Activated CD4-positive, alpha-beta T cell treated with anti-CD3 and anti-CD28 coated beads, Interleukin-2, Interleukin-6, amounts not matched to agents 100 ng/mL and 50 ng/mL, durations not matched to agents 16 hours and 8 hours (primary cell): ENCODE data around the gene CLEC18A.
A peak's percentile ranks its signal among the peaks of the same experiment; 100 is the strongest.
"Not testable (repeated sequence)": the region's sequence is repeated elsewhere in the genome, so short reads cannot be mapped to it uniquely, and the experiment has no call there.

ENCODE experiments used
- DNase-seq: peaks from one replicate; pipeline ENCODE4 v3.0.0-alpha.2; 2020

CLEC18A gene

DNA sequence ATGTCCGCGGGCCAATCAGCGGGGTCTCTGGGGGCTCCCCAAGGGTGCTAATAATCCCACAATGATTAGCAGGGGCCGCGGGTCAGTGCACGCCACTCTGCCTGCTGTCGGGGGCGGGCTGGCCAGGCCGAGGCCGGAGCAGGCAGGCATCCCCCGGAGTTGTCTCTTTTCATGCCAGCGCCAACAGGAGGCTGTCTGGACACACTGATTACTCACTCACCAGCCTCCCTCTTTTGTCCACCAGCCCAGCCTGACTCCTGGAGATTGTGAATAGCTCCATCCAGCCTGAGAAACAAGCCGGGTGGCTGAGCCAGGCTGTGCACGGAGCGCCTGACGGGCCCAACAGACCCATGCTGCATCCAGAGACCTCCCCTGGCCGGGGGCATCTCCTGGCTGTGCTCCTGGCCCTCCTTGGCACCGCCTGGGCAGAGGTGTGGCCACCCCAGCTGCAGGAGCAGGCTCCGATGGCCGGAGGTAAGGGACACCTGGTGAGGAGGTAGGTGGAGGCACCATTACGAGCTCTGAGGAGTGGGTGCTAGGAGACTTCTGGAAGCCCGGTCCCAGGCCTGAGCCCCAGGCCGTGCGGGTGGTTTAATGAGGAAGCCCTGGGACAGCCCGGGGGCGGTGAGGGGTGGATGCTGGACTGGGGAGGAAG lies at the start of gene CLEC18A:
Gene CLEC18A, plus strand, starts transcription at position 318 of the 655 bp plus-strand sequence. Its CDS starts 33 bp downstream, at position 351.
- DNase-seq, result not testable (repeated sequence)

DNA sequence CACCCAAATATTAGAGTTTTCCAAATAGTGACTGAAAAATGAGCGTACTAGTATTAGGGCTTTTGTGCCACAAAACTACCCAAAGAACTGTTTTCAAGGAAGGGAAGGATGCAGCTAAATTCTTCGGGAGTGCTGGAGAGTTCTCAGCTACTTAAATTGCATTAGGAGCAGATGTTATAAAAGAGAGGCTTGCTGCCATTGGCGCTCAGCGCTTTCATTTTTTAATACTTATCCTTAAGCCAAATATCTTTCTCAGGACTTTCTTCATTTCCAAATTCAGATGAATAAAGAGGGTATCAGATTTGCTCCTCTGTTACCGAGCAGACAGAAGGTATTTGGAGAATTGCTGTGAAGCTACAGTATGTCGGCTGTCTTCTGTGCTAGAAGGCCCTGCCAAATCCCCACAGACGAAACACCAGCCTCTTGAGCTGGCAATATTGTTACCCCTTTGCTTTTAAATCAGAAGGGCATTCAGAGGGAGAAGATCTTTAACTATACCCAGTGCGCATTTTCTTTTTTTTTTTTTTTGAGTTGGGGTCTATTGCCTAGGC lies 47.2 kb upstream of the CLEC18A start:
- DNase-seq, result no peak

GRCh38 chr16:69904495-69905170 lies 46.5 kb upstream of the CLEC18A start:
- DNase-seq, result no peak

GRCh38 chr16:69905171-69905555 lies 46.0 kb upstream of the CLEC18A start:
- no peak for DNase-seq

DNA sequence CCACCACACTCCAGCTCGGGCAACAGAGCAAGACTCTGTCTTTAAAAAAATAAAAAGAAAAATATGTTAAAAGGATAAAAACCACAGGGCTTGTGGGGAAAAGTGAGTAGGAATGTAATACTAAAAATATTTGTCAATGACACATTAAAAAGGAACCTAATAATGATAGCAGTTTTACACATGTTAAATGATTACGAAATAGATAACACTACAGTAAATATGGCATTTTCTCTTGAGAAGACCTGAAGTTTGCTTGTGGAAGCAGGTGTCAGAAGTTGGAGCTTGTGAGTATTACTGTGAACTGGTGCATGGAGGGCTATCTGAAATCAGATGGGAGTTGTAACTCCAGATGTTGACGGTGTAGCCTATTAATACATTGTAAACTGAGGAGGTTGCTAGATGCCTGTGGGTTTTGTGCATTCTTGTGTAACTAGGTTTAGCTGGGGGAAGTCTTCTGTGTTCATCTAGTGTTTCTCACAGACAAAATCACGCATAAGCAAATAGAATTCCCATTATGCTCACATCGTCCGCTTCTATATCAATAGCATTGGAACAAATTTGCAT lies 44.2 kb upstream of the CLEC18A start:
- no peak for DNase-seq

GRCh38 chr16:69909043-69909442 lies 42.1 kb upstream of the CLEC18A start:
- DNase-seq, result no peak

DNA sequence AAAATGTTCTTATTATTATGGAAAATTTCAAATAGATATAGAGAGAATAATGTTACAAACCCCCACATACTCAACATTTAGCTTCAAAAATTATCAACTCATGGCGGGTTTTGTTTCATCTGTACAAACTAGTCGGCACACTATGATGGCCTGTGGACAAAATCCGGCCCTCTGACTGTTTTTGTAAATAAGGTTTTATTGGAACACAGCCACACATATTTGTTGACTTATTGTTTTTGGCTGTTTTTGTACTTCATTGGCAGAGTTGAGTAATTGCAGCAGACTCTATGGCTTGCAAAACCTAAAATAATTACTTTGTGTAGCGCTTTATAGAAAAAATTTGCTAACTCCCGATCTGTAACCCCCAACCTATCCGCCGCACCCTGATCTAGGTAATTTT lies 41.4 kb upstream of the CLEC18A start:
- DNase-seq, result no peak

- DNase-seq, result no peak
Observed at GRCh38 chr16:69910964-69911363, 40.2 kb upstream of the CLEC18A start.

- no peak for DNase-seq
Observed at GRCh38 chr16:69916462-69916861, 34.7 kb upstream of the CLEC18A start.

- DNase-seq, result no peak
Observed at GRCh38 chr16:69917311-69917710, 33.8 kb upstream of the CLEC18A start.

DNA sequence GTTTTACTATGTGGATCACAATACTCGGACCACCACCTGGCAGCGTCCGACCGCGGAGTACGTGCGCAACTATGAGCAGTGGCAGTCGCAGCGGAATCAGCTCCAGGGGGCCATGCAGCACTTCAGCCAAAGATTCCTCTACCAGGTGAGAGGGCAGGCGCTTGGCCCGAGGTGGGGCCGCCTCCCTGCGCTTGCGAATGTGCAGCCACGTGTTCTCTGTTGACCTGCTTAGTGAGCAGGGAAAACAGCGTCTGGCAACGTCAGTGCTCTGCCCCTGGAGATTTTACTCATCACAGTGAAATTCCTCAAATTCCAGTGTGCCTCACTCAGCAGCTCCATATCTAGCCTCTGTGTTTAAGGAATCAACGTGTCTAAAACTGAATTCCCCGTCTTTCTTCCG lies 33.4 kb upstream of the CLEC18A start:
- DNase-seq, result no peak

- DNase-seq, result no peak
Observed at GRCh38 chr16:69918241-69918640, 32.9 kb upstream of the CLEC18A start.

GRCh38 chr16:69921127-69921526 lies 30.0 kb upstream of the CLEC18A start:
- DNase-seq, result no peak

DNA sequence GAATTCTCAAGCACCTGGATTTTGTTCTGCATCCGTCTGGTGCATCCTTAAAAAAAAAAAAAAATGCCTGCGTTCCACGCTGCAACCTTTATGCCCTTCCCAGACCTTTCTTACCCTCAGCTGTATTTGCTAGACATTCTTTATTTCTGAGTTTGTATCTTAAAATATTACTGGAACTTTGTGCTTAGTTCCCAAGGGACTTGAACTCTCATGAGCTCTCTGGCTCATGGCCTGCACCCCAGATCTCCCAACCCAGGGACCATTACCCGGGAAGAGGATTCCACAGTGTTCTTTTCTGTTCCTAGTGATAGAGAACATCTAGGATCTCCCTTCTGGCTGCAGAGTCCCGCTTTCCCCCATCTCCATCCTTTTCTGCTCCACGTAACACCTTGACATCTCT lies 28.9 kb upstream of the CLEC18A start:
- no peak for DNase-seq

DNA sequence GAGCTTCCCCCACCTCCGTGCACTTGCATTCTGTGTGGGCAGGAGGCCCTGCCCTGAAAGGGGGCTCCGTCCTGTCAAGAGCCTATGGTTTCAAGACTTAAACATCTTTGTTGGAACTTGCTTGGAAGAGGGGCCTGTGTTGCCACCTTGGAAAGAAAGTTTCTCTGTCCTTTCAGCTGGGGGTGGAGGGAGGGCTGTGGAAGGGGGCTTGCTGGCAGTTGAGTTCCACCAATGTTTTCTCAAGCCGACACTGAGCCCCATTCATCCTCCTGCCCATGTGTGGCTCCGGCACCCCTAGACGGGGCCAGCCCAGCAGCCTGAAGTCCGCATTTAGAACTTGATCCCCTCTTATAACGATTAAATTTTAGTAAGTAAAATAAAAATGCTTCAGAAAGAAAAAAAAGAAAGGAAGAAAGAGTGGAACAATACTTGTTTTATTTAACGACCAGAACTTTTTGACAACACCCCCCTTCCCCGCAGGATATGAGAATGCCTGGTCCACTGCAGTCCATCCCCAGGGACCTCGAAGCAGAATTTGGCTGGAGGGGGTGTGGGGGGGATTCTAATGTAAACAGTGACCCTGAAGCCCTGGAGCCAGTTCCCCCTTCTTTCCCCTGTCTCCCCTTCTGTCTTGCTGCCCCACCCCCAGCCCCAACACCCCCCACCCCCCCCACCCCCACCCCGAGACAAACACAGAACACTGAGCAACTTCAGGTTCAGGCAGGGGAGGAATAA lies 26.9 kb upstream of the CLEC18A start:
- DNase-seq, result no peak

GRCh38 chr16:69924777-69925191 lies 26.4 kb upstream of the CLEC18A start:
- DNase-seq, result no peak

DNA sequence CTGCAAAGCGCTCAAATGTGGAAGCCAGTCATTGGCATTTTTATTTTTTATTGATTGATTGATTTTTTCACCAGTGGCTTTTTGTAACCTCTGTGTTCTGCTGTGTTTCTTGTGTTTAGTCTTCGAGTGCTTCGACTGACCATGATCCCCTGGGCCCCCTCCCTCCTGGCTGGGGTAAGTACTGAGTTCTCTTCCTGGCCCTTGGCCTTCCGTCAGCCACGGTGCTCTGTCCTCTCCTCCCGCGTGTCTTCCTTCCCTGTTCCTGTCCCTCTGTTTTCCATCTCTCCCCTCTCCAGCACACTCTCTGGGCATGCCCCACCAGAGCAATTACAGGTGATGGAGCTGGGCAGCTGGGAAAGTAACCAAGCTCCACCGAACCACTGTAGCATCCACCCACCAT lies 25.8 kb upstream of the CLEC18A start:
- no peak for DNase-seq

- no peak for DNase-seq
Observed at GRCh38 chr16:69926241-69926640, 24.9 kb upstream of the CLEC18A start.

- no peak for DNase-seq
Observed at GRCh38 chr16:69927056-69927757, 23.9 kb upstream of the CLEC18A start.

GRCh38 chr16:69928856-69929400 lies 22.2 kb upstream of the CLEC18A start:
- DNase-seq, result no peak

DNA sequence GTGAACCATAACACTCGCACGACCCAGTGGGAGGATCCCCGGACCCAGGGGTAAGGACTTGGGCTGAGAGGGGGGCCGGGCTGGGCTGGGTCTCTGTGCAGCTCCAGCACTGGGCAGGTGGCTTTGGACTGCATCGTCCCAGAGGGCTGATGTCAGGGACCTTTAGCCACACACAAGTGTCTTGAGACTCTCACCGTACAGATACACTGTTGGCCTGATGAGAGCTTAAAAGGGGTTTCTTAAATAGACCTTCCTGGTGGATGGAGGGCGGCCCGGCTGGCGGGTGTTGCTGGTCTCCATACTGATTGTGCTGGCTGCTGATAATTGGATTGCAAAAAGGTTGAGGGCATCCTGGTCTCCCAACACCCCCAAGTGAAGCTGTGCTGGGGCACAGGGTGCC lies 21.7 kb upstream of the CLEC18A start:
- DNase-seq, result no peak

DNA sequence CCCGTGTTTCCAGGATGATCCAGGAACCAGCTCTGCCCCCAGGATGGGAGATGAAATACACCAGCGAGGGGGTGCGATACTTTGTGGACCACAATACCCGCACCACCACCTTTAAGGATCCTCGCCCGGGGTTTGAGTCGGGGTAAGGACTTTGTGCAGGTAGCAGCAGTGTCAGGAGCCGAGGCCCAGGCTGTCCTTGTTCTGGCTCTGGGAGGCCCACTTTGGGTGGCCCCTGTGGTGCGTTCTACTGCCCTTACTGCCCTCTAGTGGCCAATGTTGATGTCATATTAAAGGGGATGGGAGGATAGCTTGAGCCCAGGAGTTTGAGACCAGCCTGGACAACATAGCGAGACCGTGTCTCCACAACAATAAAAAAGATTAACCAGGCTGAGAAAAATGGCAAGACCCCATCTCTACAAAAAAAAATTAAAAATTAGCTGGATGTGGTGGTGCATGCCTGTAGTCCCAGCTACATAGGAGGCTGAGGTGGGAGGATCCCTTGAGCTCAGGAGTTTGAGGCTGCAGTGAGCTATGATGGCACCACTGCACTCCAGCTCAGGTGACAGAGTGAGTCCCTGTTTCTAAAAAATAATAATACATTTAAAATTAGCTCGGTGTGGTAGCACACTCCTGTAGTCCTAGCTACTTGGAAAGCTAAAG lies 20.9 kb upstream of the CLEC18A start:
- peak; percentile 65 for DNase-seq
